GM21717 (cell line): ENCODE results near the gene PCSK6.
"Not testable (repeated sequence)": the region's sequence is repeated elsewhere in the genome, so short reads cannot be mapped to it uniquely, and the experiment has no call there.

Source experiments
- ATAC-seq: cut with Tn5 transposase; IDR thresholded peaks from one replicate; pipeline ENCODE4 v1.9.1; 2021; ENCODE audit warnings: mild to moderate bottlenecking, moderate library complexity; ENCODE audit not compliant: unreplicated experiment

The PCSK6 gene

DNA sequence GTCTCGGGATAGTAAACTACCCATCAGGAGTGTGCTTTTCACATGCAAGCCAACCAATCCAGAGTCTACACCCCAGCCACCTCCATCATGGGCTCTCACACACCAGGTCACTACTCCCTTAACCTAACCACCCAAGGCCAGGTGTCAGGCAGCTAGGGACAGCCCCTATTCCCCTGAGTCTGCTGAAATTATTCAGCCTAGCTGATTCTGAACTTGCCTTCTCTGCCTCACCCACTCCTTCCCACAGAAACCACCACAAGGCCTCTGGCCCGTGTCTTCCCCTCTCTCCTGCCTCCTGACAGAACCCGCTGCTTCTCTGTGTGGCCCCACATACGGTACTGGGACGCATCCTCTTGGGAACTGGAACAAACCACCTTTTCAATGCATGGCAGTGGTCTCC, 82.1 kb downstream of the PCSK6 start:
- ATAC-seq = peak; percentile 99

DNA sequence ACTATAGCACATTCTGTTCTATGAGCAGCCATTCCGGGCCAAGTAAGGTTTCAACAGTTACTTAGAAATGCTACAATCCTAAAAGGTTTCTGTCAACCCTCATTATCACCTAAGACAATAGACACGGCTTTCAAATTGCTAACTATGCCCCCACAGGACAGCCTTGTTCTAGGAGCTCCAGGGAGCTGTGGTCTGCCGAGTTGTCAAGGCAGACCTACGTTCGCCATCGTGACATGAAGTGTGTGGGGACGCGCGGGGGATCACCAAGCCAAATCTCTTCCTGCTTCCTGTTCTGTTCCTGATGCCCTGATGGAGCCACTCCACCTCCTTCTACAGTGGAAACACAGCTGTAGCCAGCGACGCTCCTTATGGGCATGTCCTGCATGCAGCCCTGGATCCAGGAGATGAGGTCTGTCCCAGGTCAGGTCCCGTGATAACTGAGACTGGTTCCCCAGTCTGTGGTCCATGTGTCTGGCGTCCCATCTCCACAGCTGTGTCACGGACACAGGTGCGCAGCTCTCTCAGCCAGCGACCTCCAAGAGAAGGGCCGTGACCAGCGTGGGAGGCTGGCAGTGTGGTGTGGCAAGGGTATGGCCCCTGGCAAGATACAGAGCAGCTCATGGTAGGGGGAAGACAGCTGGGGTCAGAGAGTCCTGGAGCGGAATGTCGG, 82.8 kb downstream of the PCSK6 start:
- no peak for ATAC-seq

DNA sequence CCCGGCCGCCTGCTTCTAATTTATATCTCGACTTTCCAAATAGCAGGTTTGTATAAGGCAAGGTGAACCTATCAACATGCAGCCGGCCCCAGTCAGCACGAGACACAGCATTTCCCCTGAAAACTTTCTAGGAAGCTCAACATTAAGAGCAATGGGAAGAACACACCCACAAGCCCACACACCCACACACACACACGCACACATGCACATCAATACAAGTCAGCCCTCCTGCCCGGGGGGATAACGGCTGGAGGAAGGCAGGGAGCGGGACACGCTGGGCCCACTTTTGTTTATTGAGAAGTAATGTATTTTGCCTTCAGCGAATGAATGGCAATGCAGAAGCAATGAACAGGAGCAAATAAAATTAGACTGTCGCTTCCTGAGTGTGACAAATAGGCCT, 83.5 kb downstream of the PCSK6 start:
- ATAC-seq = no peak

DNA sequence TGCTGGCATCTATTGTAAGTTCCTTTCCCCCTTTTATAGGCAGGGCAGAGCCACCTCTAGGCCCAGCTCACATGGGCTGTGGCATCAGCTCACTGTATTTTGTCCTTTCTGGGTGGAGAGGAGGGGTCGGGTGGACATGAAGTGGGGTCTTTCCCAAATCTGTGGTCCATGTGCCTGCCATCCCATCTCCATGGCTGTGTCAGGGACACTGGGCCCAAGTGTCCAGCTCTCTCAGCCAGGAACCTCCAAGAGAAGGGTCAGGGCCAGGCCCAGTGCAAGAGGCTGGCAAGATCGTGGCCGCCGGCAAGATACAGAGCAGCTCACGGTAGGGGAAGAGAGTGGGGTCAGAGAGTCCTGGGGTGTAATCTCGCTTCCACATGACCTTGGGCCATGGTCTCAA, 85.3 kb downstream of the PCSK6 start:
- ATAC-seq = no peak

DNA sequence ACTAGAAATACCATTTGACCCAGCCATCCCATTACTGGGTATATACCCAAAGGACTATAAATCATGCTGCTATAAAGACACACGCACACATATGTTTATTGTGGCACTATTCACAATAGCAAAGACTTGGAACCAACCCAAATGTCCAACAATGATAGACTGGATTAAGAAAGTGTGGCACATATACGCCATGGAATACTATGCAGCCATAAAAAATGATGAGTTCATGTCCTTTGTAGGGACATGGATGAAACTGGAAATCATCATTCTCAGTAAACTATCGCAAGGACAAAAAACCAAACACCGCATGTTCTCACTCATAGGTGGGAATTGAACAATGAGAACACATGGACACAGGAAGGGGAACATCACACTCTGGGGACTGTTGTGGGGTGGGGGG, 86.6 kb downstream of the PCSK6 start:
- not testable (repeated sequence) for ATAC-seq

DNA sequence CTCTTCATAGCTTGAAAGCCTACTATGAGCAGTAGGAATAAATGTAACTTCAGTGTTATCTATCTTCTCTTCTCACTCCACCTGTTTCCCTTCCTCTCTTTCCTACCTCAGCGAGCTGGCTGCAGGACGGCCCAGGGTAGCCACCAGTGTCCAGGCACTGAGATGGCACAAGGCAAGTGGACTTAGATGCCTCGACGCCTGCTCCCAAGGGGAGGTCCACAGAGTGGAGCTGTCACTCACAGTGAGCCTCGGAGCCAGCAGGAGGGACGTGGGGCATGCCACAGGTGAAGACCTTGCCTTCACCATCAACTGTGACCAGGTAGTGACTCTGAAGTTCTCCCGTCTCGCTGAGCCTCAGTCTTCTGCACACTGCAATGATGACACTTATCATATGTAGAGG, 88.2 kb downstream of the PCSK6 start:
- no peak for ATAC-seq

DNA sequence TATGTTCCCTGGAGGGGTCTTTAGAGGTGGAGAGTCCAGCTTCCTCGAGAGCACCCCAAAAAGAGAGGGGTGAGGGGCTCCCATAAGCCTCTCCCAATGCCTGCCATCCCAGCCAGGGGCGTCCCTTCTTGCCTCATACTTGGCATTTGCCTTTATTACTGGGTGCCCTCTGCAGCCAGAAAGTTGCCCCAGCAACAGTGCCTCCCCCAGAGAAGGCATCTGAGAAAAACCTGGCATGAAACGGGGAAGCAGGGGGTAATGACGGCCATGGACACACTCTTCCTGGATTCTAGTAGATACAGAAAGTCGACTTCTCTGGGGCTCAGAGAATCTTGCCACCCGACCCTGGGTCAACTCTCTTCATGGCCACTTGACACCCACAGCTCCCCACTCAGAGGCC, 90.1 kb downstream of the PCSK6 start:
- ATAC-seq = no peak

DNA sequence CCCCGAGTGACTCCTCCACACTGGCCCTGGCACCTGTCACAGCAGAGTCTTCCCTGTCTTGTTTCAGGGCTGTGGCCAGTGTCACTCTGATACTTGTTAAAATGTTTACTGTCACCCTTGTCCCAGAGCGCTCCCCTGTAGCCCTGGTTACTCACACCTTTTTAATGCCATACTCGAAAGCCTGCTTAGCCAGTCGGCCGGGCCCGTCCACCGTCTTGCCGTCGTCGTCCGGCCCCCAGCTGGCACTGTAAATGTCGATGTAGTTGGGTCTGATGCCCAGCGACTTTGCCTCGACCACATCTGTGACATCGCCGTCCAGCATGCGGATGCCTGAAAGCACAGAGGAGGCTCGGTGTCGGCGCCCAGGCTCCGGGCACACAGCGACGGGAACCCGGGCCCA, 91.3 kb downstream of the PCSK6 start:
- ATAC-seq = no peak

DNA sequence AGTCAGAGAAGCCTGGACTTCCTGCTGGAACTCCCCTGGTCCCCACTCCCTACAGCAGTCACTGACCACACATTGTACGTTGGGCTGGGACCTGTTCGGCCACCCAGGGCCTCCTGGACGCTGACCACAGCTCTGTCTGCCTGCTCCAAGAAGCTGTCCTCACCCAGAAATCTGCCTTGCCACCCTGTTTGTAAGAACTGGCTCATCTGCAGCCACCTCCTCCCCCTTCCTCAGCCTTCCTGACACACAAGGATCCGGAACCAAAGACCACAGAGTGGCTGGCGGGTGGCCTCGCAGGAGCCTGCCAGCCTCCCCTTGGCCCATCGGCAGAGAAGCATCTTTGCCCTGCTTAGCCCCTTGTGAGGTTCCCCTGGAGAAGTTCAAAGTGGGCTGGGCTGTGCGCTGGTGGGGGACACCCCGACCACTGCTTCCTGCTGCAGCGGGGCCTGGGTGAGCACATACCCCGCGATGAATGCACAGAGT, 91.9 kb downstream of the PCSK6 start:
- ATAC-seq = no peak

DNA sequence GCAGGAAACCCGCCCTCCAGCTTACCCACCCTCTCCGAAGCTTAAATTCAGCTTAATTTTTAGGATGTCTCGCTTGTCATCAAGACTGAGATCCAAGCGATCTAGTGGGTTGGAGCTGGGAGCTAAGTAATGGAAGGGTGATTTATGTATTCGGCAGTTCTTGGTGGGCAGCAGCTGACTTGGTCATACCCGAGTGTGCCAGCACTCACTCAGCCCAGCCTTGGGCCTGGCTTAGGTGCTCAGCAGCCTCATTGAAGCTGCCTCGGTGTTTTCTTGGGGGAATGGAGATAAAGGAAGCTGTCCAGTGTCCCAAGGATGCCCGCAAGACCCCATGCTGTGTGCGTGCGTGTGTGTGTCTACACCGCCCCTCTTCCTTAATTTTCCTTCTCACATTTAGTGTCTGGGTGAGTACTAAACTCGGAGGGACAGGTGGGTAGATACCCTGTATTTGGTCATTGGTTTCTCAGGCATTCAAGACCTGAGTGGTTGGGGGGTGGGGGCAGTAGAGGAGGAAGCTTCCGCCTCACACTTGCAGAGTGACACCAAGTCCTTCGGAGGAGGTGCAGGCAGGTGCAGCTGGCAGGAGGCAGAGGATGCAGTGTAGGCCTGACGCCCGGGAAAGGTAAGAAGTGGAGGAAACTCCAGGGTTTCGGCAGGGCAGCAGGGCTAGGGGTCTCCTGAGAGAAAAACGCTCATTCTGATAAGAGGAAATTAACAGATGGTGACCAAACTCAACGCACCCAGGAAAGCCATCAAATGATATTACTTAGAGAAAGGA, 92.8 kb downstream of the PCSK6 start:
- no peak for ATAC-seq

DNA sequence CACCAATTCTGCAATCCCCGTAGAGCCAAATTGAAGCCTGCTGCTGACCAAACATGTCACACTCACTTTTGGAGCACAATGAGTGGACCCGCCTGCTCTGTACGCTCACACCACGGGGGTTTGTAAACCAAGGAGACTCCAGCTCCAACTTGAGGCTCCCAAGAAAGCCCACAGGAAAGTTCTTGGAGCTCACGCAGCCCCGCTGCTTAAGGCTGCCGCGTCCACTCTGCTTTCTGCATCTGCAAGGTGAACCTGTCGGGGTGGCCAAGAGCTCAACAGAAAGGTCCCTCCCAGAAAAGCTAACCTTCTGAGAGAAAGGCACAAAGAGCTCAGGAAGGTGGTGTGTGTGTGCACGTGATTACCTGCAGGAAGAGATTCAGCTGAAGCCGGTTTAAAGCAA, 94.9 kb downstream of the PCSK6 start:
- no peak for ATAC-seq

DNA sequence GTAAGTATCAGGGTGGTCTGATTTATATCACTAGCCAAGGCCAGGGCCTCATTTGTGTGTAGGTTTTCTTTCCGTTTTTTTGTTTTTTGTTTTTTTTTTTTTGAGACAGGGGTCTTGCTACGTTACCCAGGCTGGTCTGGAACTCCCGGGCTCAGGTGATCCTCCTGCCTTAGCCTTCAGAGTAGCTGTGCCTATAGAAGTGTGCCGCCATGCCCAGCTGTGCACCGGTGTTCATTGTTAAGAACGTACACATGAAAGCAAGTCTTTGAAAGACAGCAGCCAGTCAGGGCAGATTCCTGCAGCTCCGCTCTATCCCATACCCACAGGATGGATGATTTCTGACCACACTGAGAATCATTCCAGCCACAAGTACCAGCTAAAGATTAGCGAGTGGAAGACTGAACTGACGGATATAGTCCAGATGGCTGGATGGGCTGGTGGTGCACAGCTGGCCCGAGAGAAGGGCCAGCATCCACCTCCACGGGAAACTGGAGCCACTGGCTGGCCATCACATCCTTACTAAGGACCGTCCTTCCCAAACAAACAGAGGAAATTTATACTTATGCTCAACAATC, 95.4 kb downstream of the PCSK6 start:
- no peak for ATAC-seq

DNA sequence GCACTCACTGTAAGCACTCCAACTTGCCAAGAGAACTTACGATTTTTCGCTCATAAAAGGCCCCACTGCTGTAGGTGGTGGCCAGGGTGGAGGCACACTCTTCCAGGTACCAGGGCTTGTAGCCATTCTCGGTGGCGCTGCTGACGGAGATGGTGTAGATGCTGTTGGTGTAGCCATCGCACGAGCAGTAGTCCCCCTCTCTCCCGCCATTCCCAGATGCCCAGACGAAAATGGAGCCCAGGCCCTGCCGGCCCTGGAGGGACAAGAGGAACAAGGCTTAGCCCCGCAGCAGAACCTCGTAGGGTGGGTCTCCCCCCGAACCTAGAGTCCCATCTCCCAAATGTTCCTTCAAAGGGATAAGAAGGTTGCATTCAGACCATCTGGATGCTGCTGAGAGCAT, 96.3 kb downstream of the PCSK6 start:
- ATAC-seq = no peak

DNA sequence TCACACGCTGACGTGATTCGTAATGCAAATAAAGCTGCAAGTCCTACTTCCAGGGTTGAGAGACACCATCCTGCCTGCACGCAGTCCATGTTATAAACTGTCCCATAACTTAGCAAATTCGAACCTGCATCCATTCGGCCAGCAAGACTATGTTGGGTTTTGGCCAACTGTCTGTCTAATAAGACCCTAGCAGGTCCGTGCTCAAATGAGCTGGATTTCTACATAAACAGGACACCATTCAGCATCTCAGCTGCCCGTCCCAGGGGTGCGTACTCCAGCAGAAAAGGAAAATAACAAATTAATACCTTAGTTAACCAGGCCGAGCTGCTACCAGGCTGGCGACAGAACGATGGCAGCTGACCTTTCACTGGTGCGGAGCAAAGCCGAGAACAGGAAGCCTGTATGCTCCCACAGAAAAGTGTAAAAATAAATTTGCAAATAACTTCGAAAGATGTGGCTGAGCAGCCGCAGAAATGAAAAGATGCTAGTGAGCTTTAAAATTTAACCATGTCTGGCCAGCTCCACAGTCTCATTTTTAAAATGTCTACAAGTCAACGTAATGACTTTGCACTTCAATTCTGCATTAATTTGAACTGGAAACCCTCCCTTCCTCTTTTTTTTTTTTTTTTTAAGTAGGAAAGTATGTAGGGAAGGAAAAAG, 97.4 kb downstream of the PCSK6 start:
- ATAC-seq = peak; percentile 61

DNA sequence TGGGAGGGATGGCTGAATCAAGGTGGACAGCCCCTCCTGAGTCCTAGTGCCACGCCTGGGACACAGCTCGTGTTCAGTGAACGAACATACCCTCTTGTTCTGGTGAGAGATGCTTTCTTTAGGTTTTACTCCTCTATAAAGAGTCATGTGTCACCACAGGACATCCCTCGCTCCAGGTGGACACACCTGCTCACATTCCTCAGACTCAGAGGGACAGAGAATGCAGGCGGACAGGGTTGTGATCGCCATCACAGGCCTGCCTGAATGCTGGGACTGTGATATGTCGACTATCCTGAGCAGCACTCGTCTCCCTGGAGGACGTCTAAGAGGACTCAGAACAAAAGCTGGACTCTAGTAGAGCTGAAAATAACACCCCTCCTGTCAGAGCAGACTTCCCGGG, 98.1 kb downstream of the PCSK6 start:
- ATAC-seq = no peak

DNA sequence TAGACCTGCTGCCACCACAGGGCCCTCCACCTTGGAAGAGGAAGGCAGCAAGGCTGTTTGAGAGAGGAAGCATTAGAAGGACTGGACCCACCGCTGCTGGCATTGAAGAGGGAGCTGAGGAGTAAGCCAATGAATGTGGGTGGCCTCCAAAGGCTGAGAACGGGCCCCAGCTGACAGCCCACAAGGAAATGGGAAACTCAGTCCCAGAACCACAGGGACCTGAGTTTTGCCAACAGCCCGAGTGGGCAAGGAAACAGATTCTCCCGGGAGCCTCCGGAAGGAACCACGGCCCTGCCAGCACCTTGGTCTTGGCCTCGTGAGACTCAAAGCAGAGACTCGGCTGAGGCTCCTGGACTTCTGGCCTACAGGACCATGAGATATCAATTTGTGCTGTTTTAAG, 99.0 kb downstream of the PCSK6 start:
- no peak for ATAC-seq

DNA sequence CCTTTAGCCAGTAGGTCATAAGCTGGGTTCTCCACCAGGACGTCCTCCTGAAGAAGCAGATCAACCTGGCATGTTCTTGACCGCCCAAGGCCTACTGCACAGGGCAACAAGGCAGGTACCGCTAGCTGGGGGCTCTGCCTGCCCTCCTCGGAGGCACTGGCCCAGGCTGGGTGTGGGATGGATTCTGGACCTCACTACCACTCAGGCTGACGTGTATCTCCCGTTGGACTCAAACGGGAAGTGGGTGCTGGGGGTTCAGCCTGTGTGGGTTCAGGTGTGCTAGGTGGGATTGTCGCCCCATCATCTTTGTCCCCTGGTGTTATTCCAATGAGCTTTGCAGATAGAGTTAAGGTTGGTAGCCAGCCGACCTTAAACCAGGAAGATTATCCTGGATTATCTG, 99.4 kb downstream of the PCSK6 start:
- ATAC-seq = no peak

DNA sequence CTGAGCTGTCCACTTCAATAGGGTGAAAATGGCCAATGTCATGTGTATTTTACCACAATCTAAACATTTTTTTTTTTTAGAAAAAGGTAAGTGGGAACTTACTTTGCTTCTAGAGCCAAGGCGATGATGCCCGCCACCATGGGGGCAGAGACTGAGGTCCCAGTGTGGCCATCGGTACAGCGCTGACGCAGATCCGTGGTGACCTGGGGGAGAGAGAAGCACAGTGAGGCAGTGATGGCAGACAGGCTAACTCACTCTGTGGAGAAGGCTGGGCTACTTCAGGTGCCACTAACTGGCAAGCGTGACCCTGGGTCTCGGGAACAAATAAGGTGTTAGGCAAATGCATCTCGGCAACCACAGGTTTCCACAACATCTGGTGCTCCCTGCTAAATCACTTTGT, 100.1 kb downstream of the PCSK6 start:
- no peak for ATAC-seq

DNA sequence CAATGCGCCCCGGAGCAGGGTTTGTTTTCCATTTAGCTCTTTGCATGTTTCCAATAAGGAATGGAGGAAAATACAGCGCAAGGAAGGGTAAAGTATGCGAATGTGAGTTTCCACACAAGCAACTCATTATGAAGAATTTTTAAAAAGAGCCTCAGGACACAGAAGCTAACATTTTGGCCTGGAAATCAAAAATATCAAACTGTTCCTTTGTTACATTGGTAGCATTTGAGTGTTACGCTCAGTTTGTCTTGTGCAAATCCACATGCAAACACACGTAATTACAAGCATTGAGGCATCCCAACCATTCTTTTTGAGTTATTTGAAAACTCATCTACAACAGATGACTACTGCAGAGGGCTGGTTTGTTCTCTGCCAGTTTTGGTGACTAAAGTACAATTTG, 101.5 kb downstream of the PCSK6 start:
- no peak for ATAC-seq

DNA sequence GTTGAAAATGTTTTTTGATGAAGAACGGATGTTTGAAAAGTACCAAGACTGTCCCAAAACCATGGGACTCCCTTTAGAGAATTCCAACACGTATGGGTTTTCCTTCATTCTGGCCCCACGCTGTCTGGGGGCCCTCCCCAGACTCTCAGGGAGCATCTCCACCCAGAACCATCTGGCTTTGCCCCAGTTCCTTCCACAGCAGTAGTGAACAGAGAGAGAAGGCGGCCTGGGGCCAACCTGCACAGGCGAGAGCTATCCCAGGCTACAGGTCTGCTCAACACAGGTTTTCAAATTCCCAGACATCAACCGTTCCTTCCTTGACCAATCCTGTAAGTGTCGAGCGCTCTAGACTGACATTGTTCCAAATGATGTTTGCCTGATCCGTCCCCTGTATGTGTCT, 101.9 kb downstream of the PCSK6 start:
- ATAC-seq = no peak

DNA sequence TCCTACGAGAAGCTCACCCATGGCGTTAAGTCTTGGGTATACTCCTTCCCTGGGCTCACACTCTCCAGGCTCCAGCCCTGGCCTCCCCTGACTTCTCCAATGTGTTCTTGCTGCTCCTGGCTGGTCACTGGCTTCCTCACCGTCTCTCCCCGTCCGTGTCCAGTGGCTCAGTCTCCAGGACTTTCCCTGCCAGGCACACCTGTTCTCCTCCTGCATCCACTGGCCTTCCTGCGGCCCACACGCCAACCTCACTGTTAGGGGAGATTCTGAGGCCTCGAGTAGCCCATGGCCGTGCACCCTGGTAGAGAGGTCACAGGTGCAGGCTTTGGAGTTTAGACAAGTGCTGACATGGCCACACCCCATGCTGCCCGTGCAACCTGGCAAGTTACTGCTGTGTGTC, 102.5 kb downstream of the PCSK6 start:
- ATAC-seq = no peak

DNA sequence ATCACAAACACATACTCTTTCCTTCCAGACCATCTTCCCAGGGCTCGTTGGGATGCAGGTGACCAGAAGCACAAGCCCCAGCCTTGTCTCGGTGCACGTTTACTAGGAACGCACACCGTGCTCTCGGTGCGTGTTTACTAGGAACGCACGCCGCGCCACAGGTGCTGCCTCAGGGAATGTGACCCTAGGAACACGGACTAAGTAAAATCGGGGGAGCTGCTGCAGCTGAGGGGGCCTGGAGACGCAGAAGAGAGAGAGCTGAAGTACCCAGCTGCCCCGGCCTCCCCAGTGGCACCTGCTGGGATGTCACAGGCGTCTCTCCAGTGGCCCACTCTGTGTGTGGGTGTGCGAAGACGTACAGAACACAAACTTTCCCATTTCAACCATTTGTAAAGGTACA, 103.5 kb downstream of the PCSK6 start:
- ATAC-seq = no peak
